ENCODE measurements around the gene MICU1.
"Not testable (repeated sequence)": the region's sequence is repeated elsewhere in the genome, so short reads cannot be mapped to it uniquely, and the experiment has no call there.

The MICU1 gene

GRCh38 chr10:72625608-72626443 lies at the start of gene MICU1:
Gene MICU1 (minus strand): TSS chr10:72626079. CDS start chr10:72566793, 59,286 bp downstream.
- DNase-seq (ENCODE audit: low read depth), result peak; percentile 86
- in situ Hi-C loops (cut with HindIII; ENCODE audit: low sequenced_read_pairs), result no loop called here
- H3K4me3 ChIP-seq (ENCODE audit: low read depth, low read length), result peak within 1 kb of the TSS; percentile 94
- no peak for TF ChIP-seq CTCF (IDR thresholded peaks at IDR 0.05; ENCODE audit: low read depth, low read length, missing control alignments)

- H3K4me3 ChIP-seq (ENCODE audit: low read depth, low read length); in situ Hi-C loops (cut with HindIII; ENCODE audit: low sequenced_read_pairs); DNase-seq (ENCODE audit: low read depth): not testable (repeated sequence)
These were observed 48.3 kb upstream of the MICU1 start for GRCh38 chr10:72674174-72674573.

GRCh38 chr10:72673280-72673679 lies 47.4 kb upstream of the MICU1 start:
- DNase-seq (ENCODE audit: low read depth), result no peak
- no peak for TF ChIP-seq CTCF (IDR thresholded peaks at IDR 0.05; ENCODE audit: low read depth, low read length, missing control alignments)
- in situ Hi-C loops (cut with HindIII; ENCODE audit: low sequenced_read_pairs), result no loop called here

GRCh38 chr10:72667207-72667864 lies 41.5 kb upstream of the MICU1 start:
- H3K4me3 ChIP-seq (ENCODE audit: low read depth, low read length), result no peak overlapping the region
- TF ChIP-seq CTCF (IDR thresholded peaks at IDR 0.05; ENCODE audit: low read depth, low read length, missing control alignments), result no peak
- DNase-seq (ENCODE audit: low read depth), result no peak
- in situ Hi-C loops (cut with HindIII; ENCODE audit: low sequenced_read_pairs), result no loop called here

More at GRCh38 chr10:72673280-72673679, 47.4 kb upstream of the MICU1 start:
- no peak overlapping the region for H3K4me3 ChIP-seq (ENCODE audit: low read depth, low read length)

GRCh38 chr10:72665925-72666324 lies 40.0 kb upstream of the MICU1 start:
- no peak overlapping the region for H3K4me3 ChIP-seq (ENCODE audit: low read depth, low read length)
- no peak for DNase-seq (ENCODE audit: low read depth)
- TF ChIP-seq CTCF (IDR thresholded peaks at IDR 0.05; ENCODE audit: low read depth, low read length, missing control alignments), result no peak
- in situ Hi-C loops (cut with HindIII; ENCODE audit: low sequenced_read_pairs), result no loop called here

- no peak for DNase-seq (ENCODE audit: low read depth)
- TF ChIP-seq CTCF (IDR thresholded peaks at IDR 0.05; ENCODE audit: low read depth, low read length, missing control alignments), result no peak
- in situ Hi-C loops (cut with HindIII; ENCODE audit: low sequenced_read_pairs), result no loop called here
- no peak overlapping the region for H3K4me3 ChIP-seq (ENCODE audit: low read depth, low read length)
These were observed 38.1 kb upstream of the MICU1 start for GRCh38 chr10:72663971-72664370.

- in situ Hi-C loops (cut with HindIII; ENCODE audit: low sequenced_read_pairs), result no loop called here
- H3K4me3 ChIP-seq (ENCODE audit: low read depth, low read length), result no peak overlapping the region
- no peak for TF ChIP-seq CTCF (IDR thresholded peaks at IDR 0.05; ENCODE audit: low read depth, low read length, missing control alignments)
- no peak for DNase-seq (ENCODE audit: low read depth)
These were observed 35.6 kb upstream of the MICU1 start for GRCh38 chr10:72661431-72661830.

Data from astrocyte of the cerebellum (primary cell).